Activated T-cell treated with anti-CD3 and anti-CD28 coated beads for 48 hours (primary cell): ENCODE data around the gene SRL.

Source experiments
- DNase-seq: peaks from one replicate; pipeline ENCODE4 v3.0.0-alpha.2; 2020; ENCODE audit warnings: low read depth

SRL gene

DNA sequence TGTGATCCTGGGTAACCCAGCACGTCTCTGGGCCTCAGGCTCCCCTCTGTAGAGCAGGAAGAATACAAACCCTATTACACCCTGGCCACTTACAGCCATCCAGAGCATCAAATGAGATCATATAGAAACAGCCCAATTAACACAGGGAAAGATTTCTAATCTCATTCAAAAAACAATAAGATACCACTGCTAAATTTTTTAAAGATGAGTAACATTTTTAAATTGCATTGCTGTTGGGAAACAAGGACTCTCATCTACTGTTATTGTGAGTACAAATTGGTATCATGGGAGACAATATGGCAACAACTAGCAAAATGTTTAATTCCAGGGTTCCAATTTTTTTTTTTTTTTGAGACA, 41.1 kb downstream of the SRL start:
- DNase-seq: no peak

DNA sequence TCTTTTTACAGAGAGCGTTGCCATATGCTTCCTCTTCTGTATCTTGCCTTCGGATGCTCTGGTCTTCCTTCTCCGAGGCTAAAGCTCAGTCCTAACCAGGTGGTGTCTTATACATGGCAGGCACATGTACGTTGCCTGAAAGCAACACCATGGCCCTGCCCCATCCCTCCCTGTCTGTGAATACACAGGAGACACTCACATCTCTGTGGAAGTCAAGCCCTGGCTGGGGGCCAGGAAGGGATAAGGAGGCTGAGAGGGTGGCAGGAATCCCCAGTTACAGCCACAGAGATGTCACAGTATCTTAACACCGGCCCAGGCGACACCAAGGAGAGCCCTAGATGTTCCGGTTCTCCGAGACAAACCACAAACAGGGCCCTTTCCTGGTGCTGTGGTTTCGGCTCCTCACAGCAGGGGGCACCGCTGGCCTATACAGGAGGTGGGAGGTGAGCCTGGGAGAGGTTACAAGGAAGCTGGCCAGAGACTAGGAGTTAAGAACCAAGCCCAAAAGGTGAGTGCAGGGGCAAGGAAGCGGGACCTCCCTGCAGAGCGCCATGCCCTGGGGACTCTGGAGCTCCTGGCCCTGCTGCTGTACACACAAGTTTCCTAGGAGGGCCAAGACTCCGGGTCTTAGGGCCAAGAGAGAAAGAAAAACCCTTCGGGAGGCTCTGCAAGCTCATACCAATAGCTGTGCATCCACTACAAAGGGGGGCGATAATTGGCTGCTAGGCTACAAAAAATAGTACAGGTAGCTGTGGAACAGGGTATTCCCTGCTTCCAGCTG, 41.7 kb downstream of the SRL start:
- peak; percentile 20 for DNase-seq

DNA sequence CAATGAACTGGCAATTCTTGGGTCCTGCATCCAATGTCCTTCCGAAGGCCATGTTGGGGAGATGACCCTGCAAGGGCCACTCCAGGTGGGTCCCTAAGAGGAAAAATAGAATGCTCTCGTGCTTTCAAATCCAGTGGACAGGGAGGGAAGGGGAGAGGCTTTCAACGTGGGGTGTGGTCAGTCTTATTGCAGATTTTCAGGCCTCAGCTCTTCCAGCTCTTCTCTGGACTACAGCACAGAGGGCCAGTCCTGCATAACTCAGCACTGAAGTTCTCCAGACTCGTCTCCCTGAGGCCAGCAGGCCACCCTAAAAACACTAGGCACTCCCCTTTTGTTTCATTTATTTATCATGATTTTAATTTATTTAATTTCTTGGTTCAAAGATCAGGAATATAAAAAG, 43.1 kb downstream of the SRL start:
- no peak for DNase-seq

DNA sequence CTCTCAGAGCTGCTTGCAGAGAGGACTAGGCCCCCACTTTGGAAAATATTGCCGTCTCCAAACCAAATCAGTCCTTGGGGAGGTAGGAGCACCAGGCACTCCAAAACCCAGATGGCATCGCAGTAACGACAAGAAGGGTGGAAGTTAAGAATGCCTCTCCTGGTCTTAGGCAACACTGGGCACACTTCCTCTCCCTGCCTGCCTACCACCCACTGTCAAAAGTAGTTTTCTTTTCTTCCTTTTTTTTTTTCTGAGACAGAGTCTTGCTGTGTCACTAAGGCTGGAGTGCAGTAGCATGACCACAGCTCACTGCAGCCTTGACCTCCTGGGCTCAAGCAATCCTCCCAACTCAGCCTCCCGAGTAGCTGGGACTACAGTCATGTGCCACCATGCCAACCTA, 47.2 kb downstream of the SRL start:
- no peak for DNase-seq

DNA sequence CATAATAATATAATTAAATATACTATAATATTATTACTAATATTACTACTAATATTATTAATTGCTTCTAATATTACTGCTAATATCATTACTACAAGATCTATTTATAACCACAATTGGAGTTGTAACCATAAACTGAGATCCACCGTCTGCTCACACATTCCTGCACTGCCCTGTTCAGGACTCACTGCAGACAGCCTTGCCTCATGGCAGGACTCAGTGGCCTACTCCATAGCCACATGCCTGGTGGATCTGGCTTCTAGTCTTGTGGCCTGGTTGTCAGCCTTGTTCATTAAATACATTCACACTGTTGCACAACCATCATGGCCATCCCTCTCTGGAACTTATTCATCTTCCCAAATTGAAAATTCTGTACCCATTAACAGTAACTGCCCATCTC, 48.0 kb downstream of the SRL start:
- no peak for DNase-seq

DNA sequence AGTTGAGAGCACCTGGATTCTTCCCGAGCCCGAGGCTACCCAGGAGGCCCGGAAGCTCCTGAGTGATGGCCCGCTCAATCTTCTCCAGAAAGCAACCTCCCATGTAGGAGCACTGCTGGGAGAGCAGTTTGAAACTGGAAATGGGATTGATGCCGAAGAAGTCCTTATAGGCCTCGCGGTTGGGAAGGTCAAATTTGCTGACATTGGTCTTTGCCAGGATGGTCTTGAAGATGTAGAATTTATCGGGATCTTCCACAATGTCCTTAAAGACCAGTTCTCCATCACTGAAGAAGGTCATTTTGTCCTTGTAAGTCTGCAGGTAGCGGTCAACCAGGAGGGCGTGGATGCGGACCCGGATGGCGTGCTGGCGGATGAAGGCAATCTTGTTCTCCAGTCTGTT, 49.7 kb downstream of the SRL start:
- no peak for DNase-seq

DNA sequence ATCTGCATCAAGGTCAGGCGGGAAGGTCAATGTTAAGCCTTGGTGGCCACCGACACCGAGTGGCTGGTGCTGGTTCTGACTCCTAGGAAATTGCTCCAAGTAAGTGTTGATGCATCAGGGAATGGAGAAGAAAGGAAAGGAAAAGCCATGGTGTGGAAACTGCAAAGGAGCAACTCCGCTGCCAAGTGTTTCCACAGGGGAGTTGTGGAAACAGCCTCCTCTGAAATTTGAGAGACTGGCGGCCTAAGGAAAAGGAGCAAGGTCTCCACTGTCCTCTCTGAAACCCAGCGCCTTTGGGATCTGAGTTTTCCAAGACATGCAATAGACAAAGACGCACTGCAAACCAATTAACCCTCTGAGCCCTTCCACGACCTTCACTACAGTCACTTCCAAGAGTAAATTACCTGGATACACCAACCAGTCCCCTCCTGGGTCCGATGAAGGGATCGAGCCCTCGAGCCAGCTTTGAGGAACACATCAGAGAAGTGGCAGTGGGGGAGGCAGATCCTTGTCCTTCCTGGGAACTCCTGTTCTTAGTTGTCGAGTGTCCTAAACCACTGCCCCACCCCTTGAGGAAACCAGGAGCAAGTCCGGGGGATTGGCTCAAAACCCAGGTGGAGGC, 51.1 kb downstream of the SRL start:
- DNase-seq: no peak

DNA sequence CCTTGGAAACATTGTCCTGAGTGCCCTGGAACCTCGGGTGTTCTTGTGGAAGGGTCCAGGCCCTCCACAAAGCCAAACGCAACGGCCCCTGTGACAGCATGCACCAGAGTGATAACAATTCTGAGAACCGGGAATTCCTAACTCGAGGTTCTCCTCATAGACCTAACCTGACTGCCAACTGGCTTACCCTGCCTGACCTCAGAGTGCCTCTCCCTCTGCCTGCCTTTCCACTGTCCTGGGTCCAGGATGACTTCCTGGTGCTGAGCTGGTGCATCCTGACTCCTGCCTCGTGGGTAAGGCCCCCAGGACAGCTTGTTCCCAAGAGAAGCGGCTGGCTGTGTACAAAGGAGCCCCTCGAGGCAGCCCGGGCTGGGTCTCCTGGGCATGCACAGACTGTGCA, 51.8 kb downstream of the SRL start:
- no peak for DNase-seq

DNA sequence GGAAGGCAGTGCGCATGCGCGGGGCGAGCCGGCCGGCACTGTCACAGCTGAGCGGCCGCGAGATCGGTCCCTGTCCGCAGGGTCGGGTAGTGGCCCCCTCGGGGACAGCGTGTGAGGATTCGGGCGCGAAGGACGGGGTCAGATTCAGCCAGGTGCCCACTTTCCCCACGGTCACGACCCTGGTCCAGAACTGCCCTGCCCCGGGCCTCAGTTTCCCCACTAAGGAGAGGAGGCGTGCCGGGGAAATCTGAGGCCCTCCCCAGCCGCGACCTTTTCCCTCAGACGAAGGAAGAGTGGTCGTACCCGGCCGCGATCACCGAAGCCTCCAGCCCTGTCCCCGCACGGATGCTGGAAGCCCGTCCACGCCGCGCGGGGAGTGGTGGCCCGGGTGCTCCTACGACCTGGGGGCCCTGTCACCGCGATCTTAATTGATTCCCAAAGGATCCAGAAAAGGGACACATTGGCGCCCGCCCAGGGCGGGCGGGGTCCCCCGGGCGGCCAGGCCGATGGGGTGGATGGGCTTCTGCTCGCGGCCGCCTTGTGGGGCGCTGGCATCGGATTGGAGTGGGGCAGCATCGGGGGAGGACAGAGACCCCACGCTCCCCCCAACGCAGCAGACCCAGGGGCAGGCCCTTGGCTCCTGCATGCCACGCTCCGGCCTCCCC, 57.7 kb downstream of the SRL start:
- DNase-seq: no peak

DNA sequence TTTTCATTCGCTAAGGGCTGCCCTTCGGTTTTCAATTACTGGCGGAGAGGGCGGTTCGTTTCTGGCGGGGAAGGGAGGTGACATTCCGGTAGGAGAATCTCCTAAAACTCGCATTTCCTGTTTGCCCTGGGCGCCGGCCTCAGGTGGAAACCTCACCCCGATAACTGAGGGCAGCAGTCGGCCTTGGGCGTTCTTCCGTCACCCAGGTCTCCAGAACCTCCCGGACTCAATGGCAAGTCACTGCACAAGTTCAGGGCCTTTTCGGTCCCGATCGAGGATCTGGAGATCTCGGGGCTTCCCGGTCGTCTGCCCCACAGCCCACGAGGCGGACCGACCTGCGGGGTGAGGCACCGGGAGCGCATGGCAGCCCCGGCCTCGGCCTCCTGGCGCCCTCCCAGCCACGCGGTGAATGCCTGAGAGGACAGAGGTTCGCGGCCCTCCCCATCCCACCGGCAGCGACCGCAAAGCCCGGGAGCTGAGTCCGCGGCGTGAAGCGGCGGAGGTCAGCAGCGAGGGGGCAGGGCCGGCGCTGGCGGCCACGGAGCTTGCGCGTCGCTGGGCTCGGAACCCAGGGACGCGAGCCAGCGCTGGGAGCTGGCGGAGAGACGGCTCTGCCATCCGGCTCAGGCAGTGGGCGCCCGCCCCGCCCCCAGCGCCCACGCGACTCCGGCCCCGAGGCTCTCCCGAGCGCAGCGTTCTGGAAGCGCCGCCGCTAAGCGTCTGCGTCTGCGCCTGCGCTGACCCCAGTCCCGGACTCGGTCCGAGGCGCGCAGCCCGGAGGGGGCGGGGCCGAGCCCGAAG, 58.4 kb downstream of the SRL start:
- peak; percentile 98 for DNase-seq

DNA sequence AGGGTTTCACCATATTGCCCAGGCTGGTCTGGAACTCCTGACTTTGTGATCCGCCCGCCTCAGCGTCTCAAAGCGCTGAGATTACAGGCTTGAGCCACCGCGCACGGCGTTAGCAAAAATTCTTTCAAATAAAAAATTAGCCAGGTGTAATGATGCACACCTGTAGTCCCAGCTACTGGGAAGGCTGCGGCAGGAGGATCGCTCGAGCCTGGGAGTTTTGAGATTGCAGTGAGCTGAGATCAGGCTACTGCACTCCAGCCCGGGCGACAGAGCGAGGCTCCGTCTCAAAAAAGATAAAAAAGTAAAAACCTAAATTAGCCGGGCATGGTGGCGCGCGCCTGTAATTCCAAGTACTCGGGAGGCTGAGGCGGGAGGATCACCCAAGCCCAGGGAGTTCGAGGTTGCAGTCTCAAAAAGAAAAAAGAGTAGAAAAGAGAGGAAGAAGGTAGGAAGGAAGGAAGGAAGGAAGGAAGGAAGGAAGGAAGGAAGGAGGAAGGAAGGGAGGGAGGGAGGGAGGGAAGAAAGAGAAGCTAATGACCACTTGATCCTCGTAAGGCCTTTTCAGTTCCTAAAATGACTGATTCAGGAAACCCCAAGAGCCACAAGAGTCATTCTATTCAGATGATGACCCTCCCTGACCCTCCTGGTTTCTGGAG, 59.2 kb downstream of the SRL start:
- DNase-seq: no peak

DNA sequence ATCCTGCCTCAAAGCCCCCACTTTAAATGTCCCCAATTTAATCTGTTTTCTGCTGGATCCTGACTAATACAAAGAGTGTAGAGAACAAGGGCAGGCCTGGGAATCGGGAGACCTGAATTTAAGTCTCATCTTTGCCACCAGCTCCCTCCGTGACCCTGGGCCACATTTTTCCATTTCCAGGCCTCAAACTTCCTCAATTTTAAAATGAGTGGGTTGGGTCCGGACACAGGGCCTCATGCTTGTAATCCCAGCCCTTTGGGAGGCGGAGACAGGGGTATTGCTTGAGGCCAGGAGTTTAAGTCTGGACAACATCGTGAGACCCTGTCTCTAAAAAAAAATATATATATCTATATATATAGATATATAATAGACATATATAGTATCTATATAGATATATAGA, 61.4 kb downstream of the SRL start:
- DNase-seq: no peak

DNA sequence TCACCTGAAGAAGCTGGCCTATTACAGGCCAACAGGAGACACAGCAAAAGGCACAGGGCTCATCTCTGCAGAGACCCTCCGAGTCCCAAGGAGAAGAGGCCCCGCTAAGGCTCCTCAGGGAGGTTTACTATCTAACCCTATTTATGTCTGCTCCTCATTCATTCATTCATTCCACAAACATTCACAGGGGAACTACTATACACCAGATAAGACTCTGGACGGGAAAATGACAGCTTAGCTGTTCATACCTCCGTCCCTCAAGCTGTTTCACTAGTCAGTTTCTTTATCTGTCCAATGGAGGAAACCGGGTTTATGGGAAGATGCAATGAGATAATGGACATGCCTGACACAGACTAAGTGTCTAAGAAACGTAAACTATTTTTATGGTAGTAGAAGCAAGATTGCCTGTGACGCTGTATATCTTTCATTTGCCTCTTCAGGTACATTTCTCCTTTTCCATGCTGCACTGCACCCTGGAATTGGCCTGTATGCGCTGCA, 62.1 kb downstream of the SRL start:
- no peak for DNase-seq

DNA sequence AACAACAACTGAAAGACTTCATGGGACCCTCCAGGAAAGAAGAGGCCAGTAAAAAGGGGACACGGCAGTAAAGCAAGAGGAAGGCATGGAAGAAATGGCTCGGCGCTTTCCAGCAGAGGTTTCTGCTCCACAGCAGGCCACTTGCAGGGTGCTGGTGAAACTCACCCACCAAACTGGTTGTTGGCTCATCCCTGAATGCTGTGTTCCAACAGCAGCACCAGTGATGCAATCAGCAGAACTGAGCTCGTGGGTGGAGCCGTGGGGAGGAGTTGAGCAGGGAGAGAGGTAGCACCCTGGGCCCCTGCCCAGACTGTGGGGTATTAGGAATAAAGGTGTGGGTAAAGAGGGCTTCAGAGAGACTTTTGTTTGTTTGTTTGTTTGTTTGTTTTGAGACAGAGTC, 62.9 kb downstream of the SRL start:
- no peak for DNase-seq

DNA sequence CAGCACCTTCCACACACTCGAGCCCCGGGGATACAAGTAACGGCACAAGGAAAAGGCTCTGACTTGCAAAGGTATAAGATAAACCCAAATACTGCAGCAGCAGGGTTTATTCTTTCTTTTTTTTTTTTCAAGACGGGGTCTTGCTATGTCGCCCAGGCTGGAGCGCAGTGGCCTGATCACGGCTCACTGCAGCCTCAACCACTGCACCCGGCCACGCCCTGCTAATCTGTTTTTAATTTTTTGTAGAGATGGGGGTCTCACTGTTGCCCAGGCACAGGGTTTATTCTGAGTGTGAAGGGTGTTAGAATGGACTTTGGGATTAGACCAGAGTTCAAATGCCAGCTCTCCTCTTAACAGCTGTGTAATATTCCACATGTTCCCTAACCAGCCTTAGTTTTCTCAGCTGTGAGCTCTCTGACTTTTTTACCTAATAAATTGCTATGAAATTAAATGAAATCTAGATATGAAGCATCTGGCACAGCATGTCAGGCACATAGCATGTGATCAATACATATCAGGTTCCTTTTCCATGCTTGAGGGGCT, 63.3 kb downstream of the SRL start:
- no peak for DNase-seq

DNA sequence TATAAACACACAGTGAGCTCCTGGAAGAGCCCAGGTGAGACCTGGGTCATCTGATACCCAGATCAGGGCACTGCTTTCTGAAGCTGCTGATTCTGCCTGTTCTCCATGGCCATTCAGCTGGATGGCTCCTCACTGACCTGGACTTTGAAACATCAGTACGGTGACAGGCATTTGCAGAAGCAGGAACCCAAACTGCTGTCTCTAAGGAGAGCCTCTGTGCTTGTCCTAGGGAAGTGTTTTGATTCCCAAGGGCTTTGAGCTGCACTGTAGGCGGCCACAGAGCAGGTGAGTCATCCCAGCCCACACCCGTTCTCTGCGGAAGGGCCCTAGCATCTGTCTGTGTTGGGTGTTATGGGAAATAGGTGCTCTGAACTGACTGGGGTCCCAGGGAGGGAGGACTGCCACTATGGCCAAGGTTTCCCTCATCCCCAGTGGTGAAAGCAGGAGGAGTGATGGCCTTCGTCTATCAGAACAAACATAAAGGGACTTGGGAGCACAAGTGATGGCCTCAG, 64.9 kb downstream of the SRL start:
- DNase-seq: no peak

DNA sequence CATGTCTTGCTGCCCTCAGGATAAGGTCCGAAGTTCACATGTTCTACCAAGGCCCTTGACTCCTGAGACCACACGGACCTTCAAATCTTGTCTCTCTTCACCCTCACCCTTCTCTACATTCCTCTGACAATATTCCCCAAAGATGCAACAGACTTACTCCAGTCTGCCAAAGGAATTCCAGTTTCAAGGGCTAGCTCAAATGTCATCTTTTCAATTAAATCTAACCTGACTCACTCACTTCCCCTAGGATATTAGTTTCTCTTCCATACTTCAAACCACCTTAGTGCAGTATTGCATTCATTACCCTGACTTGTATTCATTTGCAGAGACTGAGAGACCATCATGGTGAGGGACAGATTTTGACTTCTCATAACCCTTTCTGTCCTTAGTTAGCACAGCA, 66.0 kb downstream of the SRL start:
- no peak for DNase-seq

DNA sequence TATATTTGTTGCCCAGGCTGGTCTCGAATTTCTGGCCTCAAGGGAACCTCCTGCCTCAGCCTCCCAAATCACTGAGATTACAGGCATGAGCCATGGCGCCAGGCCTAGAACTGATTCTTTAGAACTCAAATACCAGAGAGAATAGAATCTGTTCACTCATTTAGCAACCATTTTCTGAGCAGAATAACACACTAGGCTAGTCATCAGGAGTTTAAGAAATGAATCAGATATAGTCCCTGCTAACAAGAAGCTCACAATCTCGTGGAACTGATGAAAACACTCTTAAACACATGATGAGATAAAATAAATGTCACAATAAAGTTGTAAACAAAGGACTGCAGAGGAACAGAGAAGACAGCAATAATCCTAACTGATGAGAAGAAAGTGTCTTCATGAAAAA, 69.8 kb downstream of the SRL start:
- no peak for DNase-seq

DNA sequence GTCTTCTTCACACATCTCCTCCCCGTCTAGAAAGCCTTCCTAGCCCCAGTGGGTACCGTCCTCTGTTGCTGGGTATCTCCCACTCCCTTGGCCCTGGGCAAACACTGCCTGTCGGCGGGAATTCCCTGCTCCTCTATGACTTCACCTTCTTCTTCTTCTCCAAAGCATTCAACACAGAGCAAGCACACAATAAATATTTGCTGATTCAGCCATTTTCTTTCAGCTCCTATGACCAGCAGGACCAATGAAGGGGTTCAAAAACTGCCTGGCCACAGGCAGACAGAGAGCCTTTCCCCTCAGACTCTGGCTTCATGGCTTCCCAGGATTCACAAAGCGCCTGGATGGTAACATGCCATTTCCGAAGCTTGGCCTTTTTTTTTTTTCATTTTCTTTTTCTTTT, 72.5 kb downstream of the SRL start:
- no peak for DNase-seq

DNA sequence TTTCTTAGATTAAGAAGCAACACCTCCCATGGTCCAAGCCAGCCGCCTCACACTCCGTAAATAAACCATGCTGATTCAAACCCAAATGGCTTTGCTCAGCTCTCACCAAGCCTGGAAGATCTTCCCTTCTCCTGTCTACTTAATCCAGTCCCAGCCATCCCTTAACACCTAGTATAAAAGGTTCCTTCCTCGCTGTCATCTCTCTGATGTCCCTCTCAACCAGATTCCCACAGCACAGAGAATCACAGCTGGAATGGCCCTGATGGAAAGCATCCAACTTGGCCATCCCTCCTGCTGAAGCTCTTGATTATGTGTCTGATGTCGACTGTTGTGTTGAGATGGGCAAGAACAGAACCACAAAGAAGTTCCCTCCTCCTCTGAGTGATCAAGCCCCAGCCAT, 75.1 kb downstream of the SRL start:
- DNase-seq: no peak

DNA sequence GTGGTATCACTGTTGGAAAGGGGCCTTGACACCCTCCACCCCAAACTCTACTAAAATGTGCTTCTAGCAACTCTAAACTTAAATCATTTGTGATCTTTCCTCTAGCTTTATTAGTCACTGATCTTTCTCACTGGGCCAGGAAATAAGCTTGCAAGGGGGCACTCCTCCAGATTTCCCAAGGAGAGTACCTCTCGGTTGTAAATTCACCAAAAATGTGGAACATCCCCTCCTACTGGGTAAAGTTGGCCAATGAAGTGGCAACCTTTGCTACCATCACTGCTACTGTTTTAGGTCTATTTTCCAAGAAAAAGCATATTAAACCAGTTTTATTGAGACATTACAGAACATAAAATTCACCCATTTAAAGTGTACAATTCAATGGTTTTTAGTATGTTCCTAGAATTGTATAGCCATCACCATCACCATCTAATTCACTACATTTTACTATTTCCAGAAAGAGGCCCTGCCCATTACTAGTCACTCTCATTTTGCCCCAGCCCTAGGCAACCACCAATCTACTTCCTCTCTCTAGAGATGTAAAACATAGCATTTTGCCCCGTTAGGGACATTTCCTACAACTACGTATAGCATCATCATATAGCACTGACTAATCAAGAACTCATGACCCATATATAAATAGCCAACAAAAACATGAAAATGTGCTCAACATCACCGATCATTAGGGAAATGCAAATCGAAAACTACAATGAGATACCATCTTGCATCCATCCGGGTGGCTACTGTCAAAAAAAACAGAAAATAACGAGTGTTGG, 81.0 kb downstream of the SRL start:
- DNase-seq: no peak
